Dedifferentiated amniotic fluid mesenchymal stem cell (primary cell): ENCODE results near the gene KRTAP9-3.
"Not testable (repeated sequence)": the region's sequence is repeated elsewhere in the genome, so short reads cannot be mapped to it uniquely, and the experiment has no call there.

ENCODE experiments used
- DNase-seq: peaks from one replicate; pipeline ENCODE4 v3.0.0-alpha.2; 2016; ENCODE audit errors: extremely low spot score

The KRTAP9-3 gene

GRCh38 chr17:41251261-41251660 lies 19.0 kb downstream of the KRTAP9-3 start:
- no peak for DNase-seq

GRCh38 chr17:41254861-41255260 lies 22.6 kb downstream of the KRTAP9-3 start:
- DNase-seq = no peak

- not testable (repeated sequence) for DNase-seq
Measured at GRCh38 chr17:41255381-41256290, 23.4 kb downstream of the KRTAP9-3 start, which contains the start of gene KRTAP9-9. KRTAP9-9 (plus strand) TSS chr17:41255384.

- no peak for DNase-seq
Measured at GRCh38 chr17:41256291-41256685, 24.0 kb downstream of the KRTAP9-3 start.

- no peak for DNase-seq
Measured at GRCh38 chr17:41258406-41258805, 26.2 kb downstream of the KRTAP9-3 start.

GRCh38 chr17:41263212-41263611 lies 31.0 kb downstream of the KRTAP9-3 start:
- no peak for DNase-seq

GRCh38 chr17:41264599-41264998 lies 32.4 kb downstream of the KRTAP9-3 start:
- no peak for DNase-seq

- DNase-seq = no peak
Measured at GRCh38 chr17:41265078-41265477, 32.8 kb downstream of the KRTAP9-3 start, which contains the start of gene KRTAP9-6. KRTAP9-6 (plus strand) TSS chr17:41265378; CDS start chr17:41265378, 0 bp downstream.

GRCh38 chr17:41267711-41268110 lies 35.5 kb downstream of the KRTAP9-3 start:
- DNase-seq = no peak

GRCh38 chr17:41271323-41271722 lies 39.1 kb downstream of the KRTAP9-3 start:
- not testable (repeated sequence) for DNase-seq

GRCh38 chr17:41271858-41272257 lies 39.6 kb downstream of the KRTAP9-3 start:
- DNase-seq = no peak

GRCh38 chr17:41275648-41276190 lies 43.5 kb downstream of the KRTAP9-3 start, which contains the start of gene KRTAP9-7:
KRTAP9-7 (plus strand) TSS chr17:41275698; CDS start chr17:41275698, 0 bp downstream.
- DNase-seq = not testable (repeated sequence)

GRCh38 chr17:41278176-41278955 lies 46.1 kb downstream of the KRTAP9-3 start:
- DNase-seq = no peak
